Stimulated activated naive CD8-positive, alpha-beta T cell treated with anti-CD3 and anti-CD28 coated beads, Interleukin-15, amount 100 ng/mL, for 72 hours (primary cell): ENCODE data around the gene MRPL12.
A peak's percentile ranks its signal among the peaks of the same experiment; 100 is the strongest.
"Not testable (repeated sequence)": the region's sequence is repeated elsewhere in the genome, so short reads cannot be mapped to it uniquely, and the experiment has no call there.

ENCODE experiments used
- ATAC-seq: fragments of 150-1000 bp; cut with Tn5 transposase; 2 replicates; pipeline ENCODE4 v1.10.0; 2021; ENCODE audit warnings: mild to moderate bottlenecking, moderate library complexity
- DNase-seq, 2 donors: peaks; one replicate each; pipeline ENCODE4 v3.0.0; 2021 to 2022
- H3K27ac Mint-ChIP-seq, 2 donors: one replicate each; pipeline ENCODE4 v1.8.0; 2022; ENCODE audit warnings: mild to moderate bottlenecking in 2 of 2, mixed read lengths in 2 of 2, moderate library complexity in 2 of 2
- H3K27me3 Mint-ChIP-seq: one replicate; pipeline ENCODE4 v1.8.0; 2022; ENCODE audit warnings: mixed read lengths
- H3K4me1 Mint-ChIP-seq: one replicate; pipeline ENCODE4 v1.8.0; 2022; ENCODE audit warnings: mild to moderate bottlenecking, mixed read lengths
- H3K4me3 Mint-ChIP-seq, 2 donors: one replicate each; pipeline ENCODE4 v1.8.0; 2022; ENCODE audit warnings: mild to moderate bottlenecking in 2 of 2, mixed read lengths in 2 of 2, moderate library complexity in 1 of 2
- H3K9me3 Mint-ChIP-seq, 2 donors: one replicate each; pipeline ENCODE4 v1.8.0; 2022; ENCODE audit warnings: mixed read lengths in 2 of 2

Gene MRPL12

DNA sequence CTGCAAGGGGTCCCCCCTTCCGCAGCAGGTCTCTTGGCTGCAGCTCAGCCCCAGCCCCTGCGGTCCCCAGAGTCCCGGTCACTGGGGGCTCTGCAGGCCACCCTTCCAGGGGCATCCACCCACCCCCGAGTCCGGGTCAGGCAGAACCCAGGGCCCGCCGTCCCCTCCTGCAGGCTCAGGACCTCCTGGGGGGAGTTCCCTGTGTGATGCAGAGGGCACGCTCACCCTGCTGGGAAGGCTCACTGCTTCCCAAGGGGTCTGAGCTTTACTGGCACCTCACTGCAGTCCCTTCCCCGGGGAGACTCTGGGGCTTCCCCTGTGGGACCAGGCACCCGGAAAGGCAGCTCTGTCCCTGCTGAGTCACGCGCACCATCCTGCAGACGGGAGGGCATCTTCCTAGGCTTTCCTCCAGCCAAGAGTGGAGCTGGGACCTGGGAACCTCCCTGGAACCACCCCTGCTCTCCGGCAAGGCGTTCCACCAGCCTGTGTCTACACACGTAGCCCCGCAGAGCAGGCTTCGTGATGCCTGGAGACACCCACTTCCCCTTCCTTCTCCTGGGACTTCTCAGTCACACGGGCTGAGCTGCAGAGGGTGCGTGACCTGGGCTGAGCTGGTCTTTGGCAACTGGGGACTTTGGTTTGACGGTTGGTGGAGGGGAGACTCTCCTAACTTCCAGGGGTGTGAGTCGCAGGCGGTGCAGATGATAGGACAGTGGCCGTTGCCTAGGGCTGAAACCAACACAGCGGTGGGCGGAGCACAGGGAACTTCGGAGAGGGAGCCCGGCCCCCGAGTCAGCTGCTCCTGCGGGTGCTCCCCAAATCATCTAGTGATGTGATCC lies 32.3 kb downstream of the MRPL12 start:
- peaks cover 20% of the 10 kb centered on the region for H3K4me1 Mint-ChIP-seq
- H3K27me3 Mint-ChIP-seq: peaks cover 95% of the 10 kb centered on the region
- H3K4me3 Mint-ChIP-seq: peak overlapping the region; percentile 53 to 69
- H3K27ac Mint-ChIP-seq: peak overlapping the region in 1 of 2 donors; percentile 44
- DNase-seq (no peak), ATAC-seq (peak; percentile 10)
- H3K9me3 Mint-ChIP-seq: no peaks in the 10 kb centered on the region

DNA sequence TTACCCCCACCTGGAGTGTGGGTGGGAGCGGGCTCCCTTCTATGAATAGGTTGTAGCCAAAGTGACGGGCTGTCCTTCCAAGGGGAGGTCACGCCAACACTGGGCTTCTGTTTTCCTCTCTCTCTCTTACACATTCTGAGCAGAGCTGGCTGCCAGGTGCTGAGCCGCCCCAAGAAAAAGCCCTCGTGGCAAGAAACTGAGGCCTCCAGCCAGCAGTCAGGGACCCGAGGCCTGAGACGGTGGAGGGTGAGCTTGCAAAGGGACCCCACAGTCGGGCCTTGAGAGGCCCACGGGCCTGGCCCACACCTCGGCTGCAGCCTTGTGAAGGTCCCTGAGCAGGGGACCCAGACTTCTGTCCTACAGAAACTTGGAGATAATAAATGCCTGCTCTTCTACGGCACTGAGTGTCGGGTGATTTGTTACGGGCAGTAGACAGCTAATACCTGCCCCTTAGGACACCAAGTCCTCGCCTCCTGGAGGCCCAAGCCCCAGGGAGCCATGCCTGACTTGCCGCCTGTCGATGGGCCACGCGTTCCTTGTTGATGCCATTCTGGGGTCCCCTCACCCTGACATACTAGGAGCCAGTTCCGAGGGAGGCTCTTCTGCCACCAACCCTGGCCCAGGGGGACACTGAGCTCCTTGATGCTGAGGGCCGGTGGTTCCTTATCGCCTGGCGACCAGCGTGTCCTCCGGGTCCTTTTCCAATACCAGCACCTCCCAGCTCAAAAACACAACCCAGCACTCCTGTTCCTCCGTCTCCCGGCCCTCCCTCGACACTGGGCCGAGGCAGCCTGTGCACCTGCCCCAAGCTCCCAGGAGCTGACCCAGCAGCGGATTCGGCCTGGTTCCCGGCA lies 35.0 kb downstream of the MRPL12 start:
- H3K27ac Mint-ChIP-seq: no peak overlapping the region

DNA sequence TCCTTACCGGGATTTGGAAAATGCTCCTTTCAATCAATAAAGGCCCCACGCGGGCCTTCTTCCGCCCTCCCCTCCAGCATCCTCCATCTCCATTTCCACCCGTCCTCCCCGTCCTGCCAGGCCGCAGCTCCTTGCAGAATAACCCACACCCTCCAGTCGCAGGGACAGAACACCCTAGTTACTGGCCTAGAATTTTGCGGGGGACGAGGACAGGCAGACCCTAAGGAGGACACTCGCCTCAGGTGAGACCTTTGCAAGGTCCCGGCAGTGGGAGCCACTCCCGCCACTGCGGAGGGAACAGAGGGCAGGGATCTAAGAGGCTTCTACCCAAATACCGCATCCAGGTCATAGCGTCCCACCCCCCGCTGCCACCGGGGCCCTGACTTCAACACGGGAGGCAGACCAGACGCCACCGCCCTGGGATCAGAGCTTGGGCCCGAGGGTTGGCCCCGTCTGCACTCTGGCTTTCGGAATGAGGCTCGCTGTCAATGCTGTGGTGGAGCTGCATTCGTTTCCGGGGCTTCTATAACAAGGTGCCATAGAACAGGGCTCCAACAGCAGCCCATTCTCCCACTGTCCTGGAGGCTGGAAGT lies 35.7 kb downstream of the MRPL12 start:
- no peak for DNase-seq
- H3K9me3 Mint-ChIP-seq: no peaks in the 10 kb centered on the region
- no peak overlapping the region for H3K27ac Mint-ChIP-seq
- peaks cover 82% of the 10 kb centered on the region for H3K27me3 Mint-ChIP-seq
- H3K4me1 Mint-ChIP-seq: peaks cover 19% of the 10 kb centered on the region
- no peak for ATAC-seq
- H3K4me3 Mint-ChIP-seq: no peak overlapping the region

More for the DNA sequence above, 35.0 kb downstream of the MRPL12 start:
- DNase-seq: no peak
- no peak overlapping the region for H3K4me3 Mint-ChIP-seq
- peaks cover 89% of the 10 kb centered on the region for H3K27me3 Mint-ChIP-seq
- no peak for ATAC-seq
- no peaks in the 10 kb centered on the region for H3K9me3 Mint-ChIP-seq
- H3K4me1 Mint-ChIP-seq: peaks cover 25% of the 10 kb centered on the region

DNA sequence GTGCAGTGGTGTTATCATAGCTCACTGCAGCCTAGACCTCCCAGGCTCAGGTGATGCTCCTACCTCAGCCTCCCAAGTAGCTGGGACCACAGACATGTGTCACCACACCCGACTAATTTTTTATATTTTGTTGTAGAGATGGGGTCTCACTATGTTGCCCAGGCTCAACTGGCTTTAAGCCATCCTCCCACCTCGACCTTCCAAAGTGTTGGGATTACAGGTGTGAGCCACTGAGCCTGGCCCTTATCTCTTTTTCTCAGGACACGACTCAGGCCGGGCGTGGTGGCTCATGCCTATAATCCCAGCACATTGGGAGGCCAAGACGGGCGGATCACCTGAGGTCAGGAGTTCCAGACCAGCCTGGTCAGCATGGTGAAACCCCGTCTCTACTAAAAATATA lies 36.4 kb downstream of the MRPL12 start:
- peaks cover 17% of the 10 kb centered on the region for H3K4me1 Mint-ChIP-seq
- H3K27ac Mint-ChIP-seq, DNase-seq, H3K4me3 Mint-ChIP-seq, H3K9me3 Mint-ChIP-seq, ATAC-seq: not testable (repeated sequence)
- peaks cover 75% of the 10 kb centered on the region for H3K27me3 Mint-ChIP-seq

DNA sequence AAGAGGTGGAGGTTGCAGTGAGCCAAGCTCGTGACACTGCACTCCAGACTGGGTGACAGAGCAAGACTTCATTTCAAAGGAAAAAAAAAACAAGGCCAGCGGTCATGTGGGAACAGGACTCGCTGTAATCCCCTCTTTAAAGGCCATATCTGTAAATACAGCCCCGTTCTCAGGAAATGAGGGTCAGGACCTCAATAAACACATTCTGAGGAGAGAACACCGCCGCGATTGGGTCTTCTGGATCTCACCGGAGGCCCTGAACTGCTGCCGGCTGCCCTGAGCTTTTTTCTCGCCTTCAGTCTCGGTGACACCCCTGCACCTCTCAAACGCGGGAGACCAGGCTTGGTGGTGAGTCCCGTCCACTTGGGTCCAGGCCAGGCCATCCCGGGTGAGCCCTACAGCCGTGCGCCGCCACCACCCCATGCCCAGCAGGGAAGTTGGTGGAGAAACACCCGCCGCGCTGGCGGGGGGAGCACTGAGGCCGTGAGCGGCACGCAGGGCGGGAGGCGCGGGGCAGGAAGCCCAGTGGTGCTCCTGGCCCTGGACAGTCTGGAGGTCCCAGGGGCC lies 37.3 kb downstream of the MRPL12 start:
- peaks cover 66% of the 10 kb centered on the region for H3K27me3 Mint-ChIP-seq
- ATAC-seq (peak; percentile 26), DNase-seq (no peak)
- no peaks in the 10 kb centered on the region for H3K9me3 Mint-ChIP-seq
- no peak overlapping the region for H3K27ac Mint-ChIP-seq
- no peak overlapping the region for H3K4me3 Mint-ChIP-seq
- peaks cover 14% of the 10 kb centered on the region for H3K4me1 Mint-ChIP-seq

DNA sequence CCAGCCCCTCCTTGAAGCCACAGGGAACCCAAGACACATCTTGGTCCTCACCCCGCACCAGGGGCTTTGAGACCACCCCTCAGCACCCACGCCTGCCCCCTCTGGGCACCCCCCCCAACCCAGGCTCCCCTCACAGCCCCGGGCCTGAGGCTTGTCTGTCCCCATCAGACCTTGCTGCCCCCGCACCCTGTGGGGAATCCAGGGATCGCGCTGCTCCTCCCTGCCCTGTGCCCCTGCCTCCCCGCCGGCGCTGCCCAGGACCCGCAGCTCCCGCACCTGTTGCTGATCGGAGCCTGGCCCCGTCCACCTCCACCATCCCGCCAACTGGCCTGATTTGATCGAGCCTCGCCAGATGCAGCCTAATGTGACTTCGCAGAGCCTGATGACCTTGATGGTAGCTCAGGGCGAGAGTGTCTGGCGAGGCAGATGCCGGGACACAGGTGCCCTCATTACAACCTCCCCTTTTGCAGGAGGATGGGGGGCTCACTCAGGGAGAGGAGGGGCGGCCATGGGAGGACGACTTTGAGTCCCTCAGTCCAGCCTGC lies 38.0 kb downstream of the MRPL12 start:
- no peaks in the 10 kb centered on the region for H3K9me3 Mint-ChIP-seq
- H3K27ac Mint-ChIP-seq: no peak overlapping the region
- peaks cover 60% of the 10 kb centered on the region for H3K27me3 Mint-ChIP-seq
- no peak overlapping the region for H3K4me3 Mint-ChIP-seq
- no peak for DNase-seq
- H3K4me1 Mint-ChIP-seq: peaks cover 7% of the 10 kb centered on the region
- peak; percentile 50 for ATAC-seq

DNA sequence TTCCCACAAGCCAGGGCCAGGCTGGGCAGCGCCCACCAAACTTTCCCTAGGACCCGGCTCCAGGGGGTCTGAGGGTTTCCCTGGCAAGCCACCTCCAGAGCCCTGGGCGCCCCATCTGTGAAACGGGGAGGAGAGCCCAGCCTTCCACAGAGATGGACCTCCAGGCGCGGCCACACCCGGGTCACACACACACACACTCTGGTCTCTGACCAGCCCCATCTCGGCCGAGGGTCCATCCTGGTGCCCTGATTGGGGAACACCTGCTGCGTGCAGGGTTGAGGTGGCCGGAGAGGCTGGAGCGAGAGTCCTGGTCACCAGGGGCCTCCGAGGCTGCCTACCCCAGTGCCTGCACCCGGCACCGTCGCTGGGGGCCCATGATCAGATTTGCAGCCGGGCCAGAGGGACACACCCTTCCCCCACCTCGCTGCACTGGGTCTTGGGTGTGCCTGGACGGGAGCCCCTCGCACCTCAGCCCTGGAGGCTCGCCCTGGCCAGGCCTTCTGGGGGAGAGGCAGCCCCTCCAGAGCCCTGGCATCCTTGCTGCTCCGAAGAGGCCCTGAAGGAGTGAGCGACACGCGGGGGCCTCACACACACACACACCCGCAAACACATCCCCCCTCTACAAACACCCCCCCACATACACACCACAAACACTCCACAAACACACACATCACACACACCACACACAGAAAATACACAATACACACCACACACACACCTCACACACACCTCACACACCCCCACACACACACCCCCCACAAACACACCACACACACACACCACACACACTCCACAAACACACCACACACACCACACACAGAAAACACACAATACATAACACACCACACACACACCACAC lies 38.7 kb downstream of the MRPL12 start:
- ATAC-seq (peak; percentile 55), DNase-seq (no peak)
- Mint-ChIP-seq H3K4me3 (no peak overlapping the region), H3K9me3 (no peaks in the 10 kb centered on the region), H3K4me1 (peaks cover 5% of the 10 kb centered on the region), H3K27me3 (peaks cover 55% of the 10 kb centered on the region), H3K27ac (no peak overlapping the region)
